ENCODE data around the gene KCNMA1.

GRCh38 chr10:77350711-77351119, 286.9 kb downstream of the KCNMA1 start:
- no peak for TF ChIP-seq CEBPZ (IDR thresholded peaks at IDR 0.05; ENCODE audit: low read depth, low read length)
- TF ChIP-seq, protein P1, sequence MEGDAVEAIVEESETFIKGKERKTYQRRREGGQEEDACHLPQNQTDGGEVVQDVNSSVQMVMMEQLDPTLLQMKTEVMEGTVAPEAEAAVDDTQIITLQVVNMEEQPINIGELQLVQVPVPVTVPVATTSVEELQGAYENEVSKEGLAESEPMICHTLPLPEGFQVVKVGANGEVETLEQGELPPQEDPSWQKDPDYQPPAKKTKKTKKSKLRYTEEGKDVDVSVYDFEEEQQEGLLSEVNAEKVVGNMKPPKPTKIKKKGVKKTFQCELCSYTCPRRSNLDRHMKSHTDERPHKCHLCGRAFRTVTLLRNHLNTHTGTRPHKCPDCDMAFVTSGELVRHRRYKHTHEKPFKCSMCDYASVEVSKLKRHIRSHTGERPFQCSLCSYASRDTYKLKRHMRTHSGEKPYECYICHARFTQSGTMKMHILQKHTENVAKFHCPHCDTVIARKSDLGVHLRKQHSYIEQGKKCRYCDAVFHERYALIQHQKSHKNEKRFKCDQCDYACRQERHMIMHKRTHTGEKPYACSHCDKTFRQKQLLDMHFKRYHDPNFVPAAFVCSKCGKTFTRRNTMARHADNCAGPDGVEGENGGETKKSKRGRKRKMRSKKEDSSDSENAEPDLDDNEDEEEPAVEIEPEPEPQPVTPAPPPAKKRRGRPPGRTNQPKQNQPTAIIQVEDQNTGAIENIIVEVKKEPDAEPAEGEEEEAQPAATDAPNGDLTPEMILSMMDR (IDR thresholded peaks at IDR 0.05 in 2 of 3, conservative IDR thresholded peaks at IDR 0.05 in 1 of 3; ENCODE audit: control insufficient read depth in 2 of 3, extremely low read depth in 1 of 3, insufficient read depth in 1 of 3, low read depth in 3 of 3, low read length in 3 of 3) = no peak
